Muscle layer of duodenum (tissue), 2 donors: ENCODE results near the gene TAF12.
"Not testable (repeated sequence)": the region's sequence is repeated elsewhere in the genome, so short reads cannot be mapped to it uniquely, and the experiment has no call there.

Experiments used
- H3K27ac ChIP-seq: one replicate; pipeline ENCODE4 v1.7.0; 2013; ENCODE audit warnings: mild to moderate bottlenecking, low read length
- H3K27me3 ChIP-seq: one replicate; pipeline ENCODE4 v1.7.0; 2013; ENCODE audit warnings: low read depth, mild to moderate bottlenecking, control low read depth, low read length
- H3K36me3 ChIP-seq, 2 donors: one replicate each; pipeline ENCODE4 v1.7.0; 2013; ENCODE audit warnings: low read length in 2 of 2, control low read depth in 1 of 2, mild to moderate bottlenecking in 1 of 2; ENCODE audit not compliant: insufficient read depth in 2 of 2, control insufficient read depth in 1 of 2
- H3K4me1 ChIP-seq, 2 donors: one replicate each; pipeline ENCODE4 v1.7.0; 2013; ENCODE audit warnings: low read length in 2 of 2, mild to moderate bottlenecking in 2 of 2, control low read depth in 1 of 2, moderate library complexity in 1 of 2; ENCODE audit not compliant: insufficient read depth in 2 of 2, control insufficient read depth in 1 of 2
- H3K4me3 ChIP-seq, 2 donors: one replicate each; pipeline ENCODE4 v1.7.0; 2013; ENCODE audit warnings: low read length in 2 of 2, low read depth in 1 of 2, mild to moderate bottlenecking in 1 of 2
- H3K9me3 ChIP-seq, 2 donors: one replicate each; pipeline ENCODE4 v1.7.0; 2013; ENCODE audit warnings: low read length in 2 of 2, control low read depth in 1 of 2, mild to moderate bottlenecking in 1 of 2; ENCODE audit not compliant: control insufficient read depth in 1 of 2
- donor health status: healthy.

The TAF12 gene

GRCh38 chr1:28666806-28667205 lies 23.9 kb upstream of the TAF12 start:
- Histone ChIP-seq H3K9me3 (no peaks in the 10 kb centered on the region), H3K4me1 (peaks cover 3 to 7% of the 10 kb centered on the region in 2 donors), H3K36me3 (no peaks in the 10 kb centered on the region), H3K27me3 (no peaks in the 10 kb centered on the region), H3K4me3 (no peak overlapping the region), H3K27ac (no peak overlapping the region)

- peaks cover 0 to 4% of the 10 kb centered on the region in 2 donors for H3K4me1 ChIP-seq
- H3K27ac ChIP-seq = no peak overlapping the region
- H3K4me3 ChIP-seq = no peak overlapping the region
- no peaks in the 10 kb centered on the region for H3K9me3 ChIP-seq
- H3K27me3 ChIP-seq = no peaks in the 10 kb centered on the region
- H3K36me3 ChIP-seq = no peaks in the 10 kb centered on the region
Measured at GRCh38 chr1:28663871-28664470, 21.1 kb upstream of the TAF12 start.

- no peak overlapping the region for H3K27ac ChIP-seq
- H3K4me3 ChIP-seq = no peak overlapping the region
- H3K4me1 ChIP-seq = no peaks in the 10 kb centered on the region
- H3K27me3 ChIP-seq = no peaks in the 10 kb centered on the region
- no peaks in the 10 kb centered on the region for H3K36me3 ChIP-seq
- no peaks in the 10 kb centered on the region for H3K9me3 ChIP-seq
Measured at GRCh38 chr1:28656335-28656734, 13.5 kb upstream of the TAF12 start.

- H3K9me3 ChIP-seq, H3K4me1 ChIP-seq, H3K27me3 ChIP-seq, H3K27ac ChIP-seq, H3K36me3 ChIP-seq, H3K4me3 ChIP-seq: not testable (repeated sequence)
Measured at GRCh38 chr1:28655448-28656311, 12.8 kb upstream of the TAF12 start.

DNA sequence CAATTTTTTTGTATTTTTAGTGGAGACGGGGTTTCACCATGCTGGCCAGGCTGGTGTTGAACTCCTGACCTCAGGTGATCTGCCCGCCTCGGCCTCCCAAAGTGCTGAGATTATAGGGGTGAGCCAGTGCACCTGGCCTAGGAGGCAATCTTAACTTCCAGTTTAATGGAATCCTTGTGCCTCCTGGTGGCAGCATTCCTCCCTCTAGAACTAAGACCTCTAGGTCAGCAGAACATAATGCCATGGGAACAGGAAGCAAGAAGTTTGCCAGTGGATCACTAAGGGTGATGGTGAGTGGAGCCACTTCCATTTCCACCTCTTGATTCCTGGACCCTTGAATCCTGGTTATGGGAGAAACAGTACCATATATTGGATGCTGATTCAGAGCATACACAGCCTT lies 11.0 kb upstream of the TAF12 start:
- H3K9me3 ChIP-seq, H3K36me3 ChIP-seq, H3K4me1 ChIP-seq, H3K4me3 ChIP-seq, H3K27me3 ChIP-seq, H3K27ac ChIP-seq: not testable (repeated sequence)

- not testable (repeated sequence) for H3K27ac ChIP-seq, H3K9me3 ChIP-seq, H3K27me3 ChIP-seq, H3K36me3 ChIP-seq, H3K4me1 ChIP-seq, H3K4me3 ChIP-seq
Measured at GRCh38 chr1:28653063-28653462, 10.2 kb upstream of the TAF12 start.

DNA sequence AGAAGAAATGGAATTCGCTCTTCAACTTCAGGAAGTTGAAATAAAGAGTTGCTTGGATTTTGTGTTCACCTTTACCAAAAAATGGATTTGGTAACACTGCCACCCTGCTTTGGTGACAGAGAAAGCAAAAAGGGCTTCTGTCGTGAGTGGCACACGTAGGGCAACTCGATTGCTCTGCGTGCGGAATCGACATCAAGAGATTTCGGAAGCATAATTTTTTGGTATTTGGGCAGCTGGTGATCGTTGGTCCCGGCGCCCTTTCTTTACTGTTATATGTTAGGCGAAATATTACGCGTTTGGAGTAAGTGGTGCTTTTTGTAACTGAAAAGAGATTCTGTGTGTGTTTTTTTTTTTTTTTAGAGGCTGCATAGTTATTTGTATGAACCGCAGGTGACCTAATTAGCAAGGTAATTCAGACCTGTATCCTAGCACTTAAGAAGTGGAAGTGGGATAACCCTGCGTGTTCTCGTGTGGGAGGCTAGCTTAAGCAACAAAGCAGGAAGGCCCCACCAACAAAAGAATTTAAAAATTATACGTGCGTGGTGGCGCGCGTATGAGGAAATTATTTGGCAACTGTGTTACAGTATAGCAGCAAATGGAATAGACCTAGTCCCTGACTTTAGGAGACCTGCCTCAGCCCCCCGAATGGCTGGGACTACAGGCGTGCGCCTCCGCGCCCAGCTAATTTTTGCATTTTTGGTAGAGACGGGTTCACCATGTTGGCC lies 5.8 kb upstream of the TAF12 start, which contains the start of gene RNU11:
Gene RNU11, plus strand, starts transcription at position 127 of the 725 bp plus-strand sequence.
- Histone ChIP-seq H3K36me3 (peaks cover 0 to 3% of the 10 kb centered on the region in 2 donors), H3K4me3 (peak within 1 kb of the TSS; percentile 51 to 56), H3K27ac (peak within 1 kb of the TSS; percentile 97)

DNA sequence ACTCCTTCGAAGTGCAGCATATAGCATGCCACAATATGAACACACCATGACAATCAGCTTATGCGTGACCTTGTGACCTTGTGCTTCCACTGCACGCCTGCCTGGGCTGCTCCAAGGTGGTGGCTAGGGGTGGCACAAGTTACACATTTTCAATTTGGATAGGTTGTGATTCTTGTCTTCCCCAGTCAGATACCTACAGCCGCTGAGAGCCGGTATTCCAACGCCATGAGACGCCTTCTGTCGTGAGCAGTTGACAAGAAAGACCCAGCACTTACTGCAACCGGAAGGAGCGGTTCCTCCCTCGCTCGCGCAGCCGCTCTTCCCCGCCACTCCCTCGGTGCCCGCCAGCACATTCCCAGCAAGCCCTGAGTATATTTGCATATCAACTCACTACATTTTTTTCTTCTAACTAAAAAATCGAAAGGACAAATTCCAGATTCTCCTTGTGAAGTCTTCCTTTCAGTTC lies 5.2 kb upstream of the TAF12 start:
- Histone ChIP-seq H3K27ac (peak overlapping the region; percentile 97), H3K36me3 (peaks cover 0 to 3% of the 10 kb centered on the region in 2 donors), H3K9me3 (no peaks in the 10 kb centered on the region), H3K4me3 (peak overlapping the region; percentile 51 to 56), H3K4me1 (peaks cover 10 to 20% of the 10 kb centered on the region in 2 donors), H3K27me3 (no peaks in the 10 kb centered on the region)

More for the DNA sequence above, 5.8 kb upstream of the TAF12 start, which contains the start of gene RNU11:
- H3K4me1 ChIP-seq = peaks cover 10 to 20% of the 10 kb centered on the region in 2 donors
- no peaks in the 10 kb centered on the region for H3K9me3 ChIP-seq
- H3K27me3 ChIP-seq = no peaks in the 10 kb centered on the region

DNA sequence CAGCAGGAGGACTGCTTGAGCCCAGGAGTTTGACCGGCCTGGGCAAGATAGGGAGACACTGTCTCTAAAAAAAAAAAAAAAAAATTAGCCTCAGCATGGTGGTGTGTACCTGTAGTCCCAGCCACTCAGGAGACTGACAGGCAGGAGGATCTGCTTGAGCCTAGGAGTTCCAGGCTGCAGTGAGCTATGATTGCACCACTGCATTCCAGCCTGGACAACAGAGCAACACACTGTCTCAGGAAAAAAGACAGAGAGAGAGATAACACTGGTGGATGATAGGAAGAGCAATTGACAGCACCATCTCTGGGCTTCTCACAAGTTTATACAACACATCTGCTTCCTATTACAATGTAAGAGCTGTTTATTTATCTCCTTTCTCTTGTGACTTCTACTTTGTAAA lies 3.2 kb upstream of the TAF12 start:
- H3K4me3 ChIP-seq = no peak overlapping the region
- peaks cover 0 to 3% of the 10 kb centered on the region in 2 donors for H3K36me3 ChIP-seq
- peaks cover 14 to 31% of the 10 kb centered on the region in 2 donors for H3K4me1 ChIP-seq
- H3K9me3 ChIP-seq = no peaks in the 10 kb centered on the region
- H3K27me3 ChIP-seq = no peaks in the 10 kb centered on the region
- H3K27ac ChIP-seq = no peak overlapping the region

DNA sequence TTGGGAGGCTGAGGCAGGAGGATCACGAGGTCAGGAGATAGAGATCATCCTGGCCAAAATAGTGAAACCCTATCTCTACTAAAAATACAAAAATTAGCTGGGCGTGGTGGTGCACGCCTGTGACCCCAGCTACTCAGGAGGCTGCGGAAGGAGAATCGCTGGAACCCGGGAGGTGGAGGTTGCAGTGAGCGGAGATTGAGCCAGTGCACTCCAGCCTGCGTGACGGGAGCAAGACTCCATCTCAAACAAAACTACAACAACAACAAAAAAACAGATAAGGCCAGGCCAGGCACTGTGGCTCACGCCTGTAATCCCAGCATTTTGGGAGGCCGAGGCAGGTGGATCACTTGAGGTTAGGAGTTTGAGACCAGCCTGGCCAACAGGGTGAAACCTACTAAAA lies 2.5 kb upstream of the TAF12 start:
- H3K27me3 ChIP-seq, H3K27ac ChIP-seq, H3K36me3 ChIP-seq, H3K4me3 ChIP-seq, H3K9me3 ChIP-seq: not testable (repeated sequence)
- peaks cover 14 to 33% of the 10 kb centered on the region in 2 donors for H3K4me1 ChIP-seq

DNA sequence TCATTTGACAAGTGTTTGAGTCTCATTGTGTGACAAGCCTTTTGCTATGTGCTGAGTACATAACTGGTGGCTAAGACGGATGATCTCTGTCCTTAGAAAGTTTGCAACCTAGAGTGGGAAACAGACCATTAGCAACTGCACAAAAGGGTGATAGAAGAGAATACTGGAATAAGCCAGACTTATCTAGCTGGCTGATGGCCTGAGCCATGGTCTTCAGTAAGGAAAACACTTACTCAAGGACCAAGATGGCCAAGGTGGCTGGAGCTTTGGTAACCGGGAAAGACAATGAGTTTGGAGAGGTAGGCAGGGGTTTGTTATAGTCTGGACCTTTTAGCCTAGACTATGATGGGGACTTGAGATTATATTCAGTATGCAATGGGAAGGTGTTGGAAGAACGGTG lies 1.6 kb upstream of the TAF12 start:
- Histone ChIP-seq H3K27ac (peak overlapping the region; percentile 47), H3K4me1 (peaks cover 14 to 33% of the 10 kb centered on the region in 2 donors), H3K4me3 (no peak overlapping the region), H3K27me3 (no peaks in the 10 kb centered on the region), H3K9me3 (no peaks in the 10 kb centered on the region), H3K36me3 (peaks cover 0 to 3% of the 10 kb centered on the region in 2 donors)
